PC-3 (cell line): ENCODE data around the gene SULT1E1.

Experiments used
- EZH2 ChIP-seq: fragments of 300-600 bp; sonication (generic); IDR thresholded peaks from one replicate; pipeline ENCODE4 v1.6.1; 2017; ENCODE audit warnings: antibody characterized with exemption, mild to moderate bottlenecking, low read length; ENCODE audit not compliant: unreplicated experiment
- EZH2phosphoT487 ChIP-seq: fragments of 300-600 bp; sonication (generic); IDR thresholded peaks from 2 replicates; pipeline ENCODE4 v1.6.1; 2018; ENCODE audit warnings: mild to moderate bottlenecking, antibody characterized with exemption, low read length, borderline replicate concordance
- TF ChIP-seq, protein P1 (sequence below): fragments of 300-600 bp; sonication (generic); conservative IDR thresholded peaks from 2 replicates; pipeline ENCODE4 v1.5.1; 2017; ENCODE audit warnings: antibody characterized with exemption, low read depth, mild to moderate bottlenecking, low read length

GRCh38 chr4:69859140-69859685 lies 732 bp downstream of the SULT1E1 start:
- TF ChIP-seq, protein P1, sequence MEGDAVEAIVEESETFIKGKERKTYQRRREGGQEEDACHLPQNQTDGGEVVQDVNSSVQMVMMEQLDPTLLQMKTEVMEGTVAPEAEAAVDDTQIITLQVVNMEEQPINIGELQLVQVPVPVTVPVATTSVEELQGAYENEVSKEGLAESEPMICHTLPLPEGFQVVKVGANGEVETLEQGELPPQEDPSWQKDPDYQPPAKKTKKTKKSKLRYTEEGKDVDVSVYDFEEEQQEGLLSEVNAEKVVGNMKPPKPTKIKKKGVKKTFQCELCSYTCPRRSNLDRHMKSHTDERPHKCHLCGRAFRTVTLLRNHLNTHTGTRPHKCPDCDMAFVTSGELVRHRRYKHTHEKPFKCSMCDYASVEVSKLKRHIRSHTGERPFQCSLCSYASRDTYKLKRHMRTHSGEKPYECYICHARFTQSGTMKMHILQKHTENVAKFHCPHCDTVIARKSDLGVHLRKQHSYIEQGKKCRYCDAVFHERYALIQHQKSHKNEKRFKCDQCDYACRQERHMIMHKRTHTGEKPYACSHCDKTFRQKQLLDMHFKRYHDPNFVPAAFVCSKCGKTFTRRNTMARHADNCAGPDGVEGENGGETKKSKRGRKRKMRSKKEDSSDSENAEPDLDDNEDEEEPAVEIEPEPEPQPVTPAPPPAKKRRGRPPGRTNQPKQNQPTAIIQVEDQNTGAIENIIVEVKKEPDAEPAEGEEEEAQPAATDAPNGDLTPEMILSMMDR = no peak
- TF ChIP-seq EZH2 (no peak), EZH2phosphoT487 (no peak)
